ENCODE data around the gene FSTL1. TPM values are rescaled to one million over a fixed set of nuclear protein-coding genes. Genes with fewer than 3 reads are reported as not detected.

The FSTL1 gene
- total RNA-seq, 2 donors from 2014 or later, result 212 to 265 TPM

- no peaks in the 10 kb centered on the region for H3K27me3 ChIP-seq (replicated peaks; ENCODE audit: insufficient read depth)
- H3K9me3 ChIP-seq, result no peaks in the 10 kb centered on the region
- 7% methylated on average over 10 of the region's 10 CpGs for WGBS
- peak; percentile 65 for DNase-seq (ENCODE audit: low spot score)
- no peaks in the 10 kb centered on the region for H3K36me3 ChIP-seq
- intact Hi-C loops (cut with DNase I), result no loop called here
- H3K27ac ChIP-seq, result peak overlapping the region; percentile 73 to 75
- no peak overlapping the region for H3K4me3 ChIP-seq
- no peak for TF ChIP-seq CTCF (IDR thresholded peaks at IDR 0.05)
- peak; percentile 54 for TF ChIP-seq POLR2AphosphoS5 (IDR thresholded peaks at IDR 0.05)
- H3K4me1 ChIP-seq (replicated peaks), result peaks cover 28% of the 10 kb centered on the region
Observed at GRCh38 chr3:120438665-120439370, 12.0 kb downstream of the FSTL1 start.

DNA sequence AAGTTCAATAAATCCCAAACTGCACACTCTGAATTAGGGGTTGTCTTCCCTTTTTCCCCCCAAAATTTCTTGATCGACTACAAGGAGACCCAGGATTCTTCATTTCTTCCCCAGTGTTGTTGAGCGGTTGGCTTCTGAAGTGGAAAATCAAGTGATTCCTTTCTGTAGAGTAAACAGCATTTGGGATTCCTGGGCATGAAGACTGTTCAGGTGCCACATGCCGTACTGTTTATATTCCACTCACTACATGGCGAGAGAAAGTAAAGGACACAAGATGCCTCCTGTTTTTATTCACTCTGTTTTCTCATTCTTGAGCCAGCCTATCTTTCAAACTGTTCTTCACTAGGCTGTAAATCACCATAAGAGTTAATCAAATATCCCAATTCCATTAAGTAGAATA lies 12.6 kb downstream of the FSTL1 start:
- no peaks in the 10 kb centered on the region for H3K9me3 ChIP-seq
- TF ChIP-seq POLR2A (IDR thresholded peaks at IDR 0.05) (no peak), POLR2AphosphoS5 (IDR thresholded peaks at IDR 0.05) (peak; percentile 65)
- peak; percentile 42 for DNase-seq (ENCODE audit: low spot score)
- intact Hi-C loops (cut with DNase I), result no loop called here
- H3K36me3 ChIP-seq, result no peaks in the 10 kb centered on the region
- H3K4me1 ChIP-seq (replicated peaks), result peaks cover 32% of the 10 kb centered on the region
- peak overlapping the region; percentile 73 to 75 for H3K27ac ChIP-seq
- WGBS, result 39% methylated on average over 4 of the region's 4 CpGs
- no peaks in the 10 kb centered on the region for H3K27me3 ChIP-seq (replicated peaks; ENCODE audit: insufficient read depth)
- H3K4me3 ChIP-seq, result no peak overlapping the region

- intact Hi-C loops (cut with DNase I), result no loop called here
- Histone ChIP-seq H3K27me3 (replicated peaks; ENCODE audit: insufficient read depth) (no peaks in the 10 kb centered on the region), H3K36me3 (no peaks in the 10 kb centered on the region), H3K4me1 (replicated peaks) (peaks cover 32% of the 10 kb centered on the region), H3K9me3 (no peaks in the 10 kb centered on the region), H3K27ac (peak overlapping the region in 1 of 2 donors; percentile 73), H3K4me3 (no peak overlapping the region)
- no peak for DNase-seq (ENCODE audit: low spot score)
- no peak for TF ChIP-seq POLR2A (IDR thresholded peaks at IDR 0.05)
- no peak for TF ChIP-seq CTCF (IDR thresholded peaks at IDR 0.05)
- TF ChIP-seq POLR2AphosphoS5 (IDR thresholded peaks at IDR 0.05), result no peak
- WGBS, result 92% methylated on average over 2 of the region's 2 CpGs
Observed at GRCh38 chr3:120437559-120437958, 13.2 kb downstream of the FSTL1 start.

DNA sequence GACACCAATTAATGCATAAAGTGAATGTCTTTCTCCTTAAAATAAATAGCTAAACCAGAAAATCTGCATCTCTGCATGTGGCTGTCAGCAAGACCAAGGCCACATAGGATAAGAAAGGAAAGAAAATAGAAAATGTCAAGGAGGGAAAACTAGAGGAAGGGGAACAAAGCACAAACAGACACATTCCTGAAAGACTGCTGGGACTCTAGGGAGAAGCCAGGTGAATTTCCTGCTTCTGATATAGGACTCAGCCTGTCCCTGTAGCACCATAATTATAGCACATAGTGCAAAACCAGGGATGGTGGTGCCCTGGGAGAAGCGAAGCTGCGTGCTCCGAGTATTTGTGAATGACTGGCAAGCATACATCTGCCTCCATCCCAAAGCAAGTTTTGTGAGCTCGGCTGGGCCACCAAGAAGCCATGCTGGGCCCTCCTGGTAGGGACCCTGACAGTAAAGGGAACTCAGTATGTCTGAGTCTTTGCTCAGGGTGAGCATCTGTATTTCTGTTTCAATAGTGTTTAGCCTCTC lies 14.2 kb downstream of the FSTL1 start:
- Histone ChIP-seq H3K9me3 (no peaks in the 10 kb centered on the region), H3K27me3 (replicated peaks; ENCODE audit: insufficient read depth) (no peaks in the 10 kb centered on the region), H3K4me3 (no peak overlapping the region), H3K36me3 (no peaks in the 10 kb centered on the region), H3K4me1 (replicated peaks) (peaks cover 32% of the 10 kb centered on the region), H3K27ac (peak overlapping the region; percentile 2 to 49)
- no peak for DNase-seq (ENCODE audit: low spot score)
- WGBS, result 92% methylated on average over 4 of the region's 4 CpGs
- intact Hi-C loops (cut with DNase I), result no loop called here
- no peak for TF ChIP-seq CTCF (IDR thresholded peaks at IDR 0.05)
- no peak for TF ChIP-seq POLR2A (IDR thresholded peaks at IDR 0.05)
- no peak for TF ChIP-seq POLR2AphosphoS5 (IDR thresholded peaks at IDR 0.05)

DNA sequence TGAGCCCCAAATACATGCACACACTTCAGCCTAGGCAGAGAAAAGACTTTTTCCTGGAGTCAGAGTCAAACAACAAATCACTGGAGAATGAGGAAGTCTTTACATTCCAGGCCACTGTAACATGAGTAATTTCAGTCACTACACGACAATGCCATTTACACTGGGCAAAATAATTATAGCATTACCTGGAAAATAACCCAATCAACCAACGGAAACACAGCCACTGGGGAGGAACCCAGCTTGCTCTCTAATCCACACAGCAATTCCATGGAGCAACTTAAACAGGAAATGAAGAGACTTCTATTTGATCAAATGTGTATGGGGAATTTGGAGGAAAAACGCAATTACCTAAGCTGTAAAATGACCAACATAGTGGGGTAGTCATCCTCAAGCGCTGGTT lies 15.2 kb downstream of the FSTL1 start:
- intact Hi-C loops (cut with DNase I), result no loop called here
- Histone ChIP-seq H3K27ac (peak overlapping the region; percentile 16 to 49), H3K4me3 (no peak overlapping the region), H3K4me1 (replicated peaks) (peaks cover 25% of the 10 kb centered on the region), H3K36me3 (no peaks in the 10 kb centered on the region), H3K9me3 (no peaks in the 10 kb centered on the region), H3K27me3 (replicated peaks; ENCODE audit: insufficient read depth) (no peaks in the 10 kb centered on the region)
- no peak for DNase-seq (ENCODE audit: low spot score)
- WGBS, result 38% methylated on average over 4 of the region's 4 CpGs
- TF ChIP-seq POLR2A (IDR thresholded peaks at IDR 0.05), result no peak
- peak; percentile 49 for TF ChIP-seq POLR2AphosphoS5 (IDR thresholded peaks at IDR 0.05)
